ENCODE measurements around the gene HS3ST3B1.

The HS3ST3B1 gene

DNA sequence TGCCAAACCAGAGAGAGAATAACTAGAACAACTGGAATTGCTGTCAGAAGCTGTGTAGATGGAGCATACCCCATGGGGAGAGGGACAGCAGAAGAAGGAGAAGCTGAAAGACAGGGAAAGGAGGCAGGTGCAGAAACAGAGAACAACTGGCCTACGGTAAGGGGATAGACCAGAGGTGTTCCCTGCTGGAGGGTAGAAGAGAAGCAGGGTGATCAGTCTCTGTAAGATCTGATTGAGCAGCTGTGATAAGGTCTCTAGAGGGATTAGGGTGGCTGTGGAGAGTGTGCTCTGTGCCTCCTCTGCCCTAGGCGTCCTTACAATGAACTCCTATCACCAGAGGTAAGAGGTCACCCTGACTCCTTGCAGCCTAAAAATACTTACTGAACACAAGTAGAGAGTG is 30.4 kb upstream of the HS3ST3B1 start:
- H3K4me1 ChIP-seq (ENCODE audit: control insufficient read depth, insufficient read depth, low read length): no peaks in the 10 kb centered on the region
- no peaks in the 10 kb centered on the region for H3K9me3 ChIP-seq (ENCODE audit: control insufficient read depth, insufficient read depth, low read depth, low read length)
- ChIA-PET POLR2A (no interaction called here), CTCF (no interaction called here)
- H3K36me3 ChIP-seq (ENCODE audit: control insufficient read depth in 2 of 2, insufficient read depth in 1 of 2, low read length in 2 of 2): no peaks in the 10 kb centered on the region
- TF ChIP-seq ZIC2 (tag by site-specific recombination; IDR thresholded peaks at IDR 0.05) (peak; percentile 85), GFI1B (tag by site-specific recombination; IDR thresholded peaks at IDR 0.05) (no peak), ZNF112 (tag by site-specific recombination; IDR thresholded peaks at IDR 0.05) (no peak), ZNF555 (tag by site-specific recombination; conservative IDR thresholded peaks at IDR 0.05) (no peak), ZNF423 (tag by site-specific recombination; IDR thresholded peaks at IDR 0.05) (no peak), ZNF19 (tag by site-specific recombination; IDR thresholded peaks at IDR 0.05; ENCODE audit: low read depth) (no peak)
- TF ChIP-seq, protein P1, sequence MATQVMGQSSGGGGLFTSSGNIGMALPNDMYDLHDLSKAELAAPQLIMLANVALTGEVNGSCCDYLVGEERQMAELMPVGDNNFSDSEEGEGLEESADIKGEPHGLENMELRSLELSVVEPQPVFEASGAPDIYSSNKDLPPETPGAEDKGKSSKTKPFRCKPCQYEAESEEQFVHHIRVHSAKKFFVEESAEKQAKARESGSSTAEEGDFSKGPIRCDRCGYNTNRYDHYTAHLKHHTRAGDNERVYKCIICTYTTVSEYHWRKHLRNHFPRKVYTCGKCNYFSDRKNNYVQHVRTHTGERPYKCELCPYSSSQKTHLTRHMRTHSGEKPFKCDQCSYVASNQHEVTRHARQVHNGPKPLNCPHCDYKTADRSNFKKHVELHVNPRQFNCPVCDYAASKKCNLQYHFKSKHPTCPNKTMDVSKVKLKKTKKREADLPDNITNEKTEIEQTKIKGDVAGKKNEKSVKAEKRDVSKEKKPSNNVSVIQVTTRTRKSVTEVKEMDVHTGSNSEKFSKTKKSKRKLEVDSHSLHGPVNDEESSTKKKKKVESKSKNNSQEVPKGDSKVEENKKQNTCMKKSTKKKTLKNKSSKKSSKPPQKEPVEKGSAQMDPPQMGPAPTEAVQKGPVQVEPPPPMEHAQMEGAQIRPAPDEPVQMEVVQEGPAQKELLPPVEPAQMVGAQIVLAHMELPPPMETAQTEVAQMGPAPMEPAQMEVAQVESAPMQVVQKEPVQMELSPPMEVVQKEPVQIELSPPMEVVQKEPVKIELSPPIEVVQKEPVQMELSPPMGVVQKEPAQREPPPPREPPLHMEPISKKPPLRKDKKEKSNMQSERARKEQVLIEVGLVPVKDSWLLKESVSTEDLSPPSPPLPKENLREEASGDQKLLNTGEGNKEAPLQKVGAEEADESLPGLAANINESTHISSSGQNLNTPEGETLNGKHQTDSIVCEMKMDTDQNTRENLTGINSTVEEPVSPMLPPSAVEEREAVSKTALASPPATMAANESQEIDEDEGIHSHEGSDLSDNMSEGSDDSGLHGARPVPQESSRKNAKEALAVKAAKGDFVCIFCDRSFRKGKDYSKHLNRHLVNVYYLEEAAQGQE (tag by site-specific recombination; IDR thresholded peaks at IDR 0.05): no peak
- TF ChIP-seq, protein P2, sequence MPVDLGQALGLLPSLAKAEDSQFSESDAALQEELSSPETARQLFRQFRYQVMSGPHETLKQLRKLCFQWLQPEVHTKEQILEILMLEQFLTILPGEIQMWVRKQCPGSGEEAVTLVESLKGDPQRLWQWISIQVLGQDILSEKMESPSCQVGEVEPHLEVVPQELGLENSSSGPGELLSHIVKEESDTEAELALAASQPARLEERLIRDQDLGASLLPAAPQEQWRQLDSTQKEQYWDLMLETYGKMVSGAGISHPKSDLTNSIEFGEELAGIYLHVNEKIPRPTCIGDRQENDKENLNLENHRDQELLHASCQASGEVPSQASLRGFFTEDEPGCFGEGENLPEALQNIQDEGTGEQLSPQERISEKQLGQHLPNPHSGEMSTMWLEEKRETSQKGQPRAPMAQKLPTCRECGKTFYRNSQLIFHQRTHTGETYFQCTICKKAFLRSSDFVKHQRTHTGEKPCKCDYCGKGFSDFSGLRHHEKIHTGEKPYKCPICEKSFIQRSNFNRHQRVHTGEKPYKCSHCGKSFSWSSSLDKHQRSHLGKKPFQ (tag by site-specific recombination; IDR thresholded peaks at IDR 0.05): no peak
- no peak overlapping the region for H3K27ac ChIP-seq (ENCODE audit: extremely low read depth, low read depth, low read length)
- H3K4me3 ChIP-seq (ENCODE audit: low read depth, low read length): no peak overlapping the region

GRCh38 chr17:14276535-14277250 is 24.2 kb upstream of the HS3ST3B1 start:
- POLR2A ChIA-PET: no interaction called here

DNA sequence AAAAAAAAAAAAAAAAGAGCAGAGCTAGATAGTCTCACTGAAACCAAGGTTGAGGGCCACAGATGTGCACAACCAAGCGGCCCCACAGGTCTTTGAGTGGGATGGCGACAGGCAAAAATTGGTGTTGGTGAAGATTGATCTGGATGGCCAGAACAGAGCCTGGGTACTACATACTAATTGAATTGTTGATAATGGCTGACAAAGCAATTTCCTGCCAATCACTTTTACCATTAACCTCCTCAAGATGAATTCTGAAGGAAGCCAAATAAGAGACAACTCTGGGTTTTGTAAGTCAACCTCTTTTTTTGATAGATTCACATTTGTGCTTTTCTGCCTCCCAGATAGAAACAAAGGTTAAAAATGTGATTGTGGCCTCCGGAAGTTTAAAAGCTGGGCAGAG is 19.4 kb upstream of the HS3ST3B1 start:
- H3K9me3 ChIP-seq (ENCODE audit: control insufficient read depth, insufficient read depth, low read depth, low read length): no peaks in the 10 kb centered on the region
- H3K4me3 ChIP-seq (ENCODE audit: low read depth, low read length): no peak overlapping the region
- POLR2A ChIA-PET: no interaction called here
- no peaks in the 10 kb centered on the region for H3K4me1 ChIP-seq (ENCODE audit: control insufficient read depth, insufficient read depth, low read length)
- H3K36me3 ChIP-seq (ENCODE audit: control insufficient read depth in 2 of 2, insufficient read depth in 1 of 2, low read length in 2 of 2): no peaks in the 10 kb centered on the region
- CTCF ChIA-PET: interaction anchor here (1.1 kb wide), 1 partner anchor 19 kb away, joined by 3 read pairs; the partner anchor contains the start of gene HS3ST3B1
- H3K27ac ChIP-seq (ENCODE audit: extremely low read depth, low read depth, low read length): no peak overlapping the region
- TF ChIP-seq ZNF747 (tag by site-specific recombination; IDR thresholded peaks at IDR 0.05): no peak
- TF ChIP-seq ZNF366 (tag by site-specific recombination; conservative IDR thresholded peaks at IDR 0.05): no peak
- TF ChIP-seq ZBTB20 (tag by site-specific recombination; IDR thresholded peaks at IDR 0.05): no peak
- TF ChIP-seq ZNF133 (tag by site-specific recombination; IDR thresholded peaks at IDR 0.05): no peak
- TF ChIP-seq ZNF354C (tag by site-specific recombination; IDR thresholded peaks at IDR 0.05; ENCODE audit: borderline replicate concordance, low read depth): no peak
- TF ChIP-seq, protein P3, sequence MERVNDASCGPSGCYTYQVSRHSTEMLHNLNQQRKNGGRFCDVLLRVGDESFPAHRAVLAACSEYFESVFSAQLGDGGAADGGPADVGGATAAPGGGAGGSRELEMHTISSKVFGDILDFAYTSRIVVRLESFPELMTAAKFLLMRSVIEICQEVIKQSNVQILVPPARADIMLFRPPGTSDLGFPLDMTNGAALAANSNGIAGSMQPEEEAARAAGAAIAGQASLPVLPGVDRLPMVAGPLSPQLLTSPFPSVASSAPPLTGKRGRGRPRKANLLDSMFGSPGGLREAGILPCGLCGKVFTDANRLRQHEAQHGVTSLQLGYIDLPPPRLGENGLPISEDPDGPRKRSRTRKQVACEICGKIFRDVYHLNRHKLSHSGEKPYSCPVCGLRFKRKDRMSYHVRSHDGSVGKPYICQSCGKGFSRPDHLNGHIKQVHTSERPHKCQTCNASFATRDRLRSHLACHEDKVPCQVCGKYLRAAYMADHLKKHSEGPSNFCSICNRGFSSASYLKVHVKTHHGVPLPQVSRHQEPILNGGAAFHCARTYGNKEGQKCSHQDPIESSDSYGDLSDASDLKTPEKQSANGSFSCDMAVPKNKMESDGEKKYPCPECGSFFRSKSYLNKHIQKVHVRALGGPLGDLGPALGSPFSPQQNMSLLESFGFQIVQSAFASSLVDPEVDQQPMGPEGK (tag by site-specific recombination; IDR thresholded peaks at IDR 0.05): no peak
- no peak for TF ChIP-seq FEZF1 (tag by site-specific recombination; IDR thresholded peaks at IDR 0.05)
- no peak for TF ChIP-seq ZNF155 (tag by site-specific recombination; IDR thresholded peaks at IDR 0.05)
- TF ChIP-seq ZNF529 (tag by site-specific recombination; IDR thresholded peaks at IDR 0.05; ENCODE audit: insufficient replicate concordance): no peak
- no peak for TF ChIP-seq ZNF473 (tag by site-specific recombination; IDR thresholded peaks at IDR 0.05)
- no peak for TF ChIP-seq ZNF248 (tag by site-specific recombination; IDR thresholded peaks at IDR 0.05)

More at GRCh38 chr17:14276535-14277250, 24.2 kb upstream of the HS3ST3B1 start:
- Histone ChIP-seq H3K9me3 (ENCODE audit: control insufficient read depth, insufficient read depth, low read depth, low read length) (no peaks in the 10 kb centered on the region), H3K4me1 (ENCODE audit: control insufficient read depth, insufficient read depth, low read length) (no peaks in the 10 kb centered on the region), H3K4me3 (ENCODE audit: low read depth, low read length) (no peak overlapping the region), H3K36me3 (ENCODE audit: control insufficient read depth in 2 of 2, insufficient read depth in 1 of 2, low read length in 2 of 2) (no peaks in the 10 kb centered on the region), H3K27ac (ENCODE audit: extremely low read depth, low read depth, low read length) (no peak overlapping the region)
- CTCF ChIA-PET: interaction anchor here (0.6 to 0.8 kb wide), 2 partner anchors 20 to 682 kb away, joined by 3 to 4 read pairs; no protein-coding TSS in a partner anchor
- TF ChIP-seq ZNF394 (tag by site-specific recombination; IDR thresholded peaks at IDR 0.05; ENCODE audit: borderline replicate concordance) (no peak), ZNF692 (tag by site-specific recombination; IDR thresholded peaks at IDR 0.05) (no peak), SP2 (tag by site-specific recombination; IDR thresholded peaks at IDR 0.05) (no peak), GFI1B (tag by site-specific recombination; IDR thresholded peaks at IDR 0.05) (no peak), IKZF3 (tag by site-specific recombination; IDR thresholded peaks at IDR 0.05) (no peak), ZNF19 (tag by site-specific recombination; IDR thresholded peaks at IDR 0.05; ENCODE audit: low read depth) (no peak), ZNF175 (tag by site-specific recombination; IDR thresholded peaks at IDR 0.05) (no peak)
